Ishikawa (cell line): ENCODE measurements around the gene STOML2.

Experiments used
- CREB1 ChIP-seq: IDR thresholded peaks from 2 replicates; pipeline ENCODE4 v1.6.1; 2012; ENCODE audit warnings: low read depth
- EP300 ChIP-seq: IDR thresholded peaks from 2 replicates; pipeline ENCODE4 v1.6.1; 2012; ENCODE audit warnings: borderline replicate concordance

DNA sequence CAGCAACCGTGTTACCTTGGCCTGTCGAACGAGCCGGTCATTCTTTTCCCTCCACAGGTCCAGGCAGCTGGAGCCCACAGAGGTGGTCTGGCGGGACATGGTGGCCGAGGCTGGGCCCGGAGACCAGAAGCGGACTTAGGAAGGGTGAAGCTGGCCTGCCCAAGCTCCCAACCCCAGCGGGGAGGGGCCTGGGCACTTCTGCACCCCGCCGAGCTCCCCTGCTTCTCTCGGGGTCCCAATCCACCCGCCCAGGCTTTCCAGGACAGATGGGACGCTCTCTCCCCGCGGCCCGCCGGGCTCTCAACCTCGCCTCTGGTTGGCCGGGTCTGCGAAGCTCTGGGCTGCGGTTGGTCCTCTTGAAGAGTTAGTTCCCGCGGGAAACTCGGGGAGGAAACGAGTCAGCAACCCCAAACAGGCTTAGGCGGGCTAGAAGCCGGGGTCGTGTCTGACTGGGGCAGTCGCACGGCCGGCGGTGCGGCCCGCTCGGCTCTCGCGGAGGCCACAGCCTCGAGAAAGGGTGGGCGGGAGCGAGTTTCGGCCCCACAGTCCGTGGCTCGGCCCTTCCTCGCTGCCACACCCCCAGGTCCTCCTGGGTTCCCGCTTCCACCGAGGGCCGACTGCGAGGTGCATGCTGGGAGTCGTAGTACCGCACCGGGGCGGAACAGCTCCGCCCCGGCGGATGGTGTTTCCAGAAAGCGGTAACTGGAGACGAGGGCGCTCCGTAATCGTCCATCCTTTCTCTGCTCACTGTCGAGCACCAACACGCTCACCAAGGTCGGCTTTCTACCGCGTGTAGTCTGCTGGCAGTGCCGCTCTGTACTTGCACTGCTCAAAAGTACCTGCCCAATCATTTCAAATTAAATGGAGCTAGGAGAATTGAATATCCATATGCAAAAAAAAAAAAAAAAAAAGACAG lies 23.2 kb downstream of the STOML2 start, which contains the start of gene FANCG:
- TF ChIP-seq EP300, result no peak; the same call in 1 of the 2 replicates
- peak; percentile 51; the same call in 1 of the 2 replicates for TF ChIP-seq CREB1
